Measurements from ENCODE around the gene RAB6A.

GRCh38 chr11:73660497-73661034 is 100.3 kb downstream of the RAB6A start:
- TF ChIP-seq YY1 (IDR thresholded peaks at IDR 0.05; ENCODE audit: insufficient read depth, insufficient read length) (no peak), SUZ12 (IDR thresholded peaks at IDR 0.05; ENCODE audit: extremely low read depth, insufficient read depth, insufficient read length) (no peak)
